AG09309 (cell line): Measurements from ENCODE around the gene SCN11A.
A peak's percentile ranks its signal among the peaks of the same experiment; 100 is the strongest.

Source experiments
- DNase-seq: peaks from one replicate; pipeline ENCODE4 v3.0.0-alpha.2; 2010; ENCODE audit warnings: low read depth
- H3K4me3 ChIP-seq: 2 replicates; pipeline ENCODE4 v1.5.1; 2011; ENCODE audit warnings: mild to moderate bottlenecking, low read depth, low read length, moderate library complexity; ENCODE audit not compliant: control insufficient read depth
- TF ChIP-seq, protein P1 (sequence below): IDR thresholded peaks from 2 replicates; pipeline ENCODE4 v1.5.1; 2011; ENCODE audit warnings: mild to moderate bottlenecking, low read depth, low read length, inconsistent platforms; ENCODE audit not compliant: insufficient read depth, control insufficient read depth; ENCODE audit errors: missing control alignments

SCN11A gene

DNA sequence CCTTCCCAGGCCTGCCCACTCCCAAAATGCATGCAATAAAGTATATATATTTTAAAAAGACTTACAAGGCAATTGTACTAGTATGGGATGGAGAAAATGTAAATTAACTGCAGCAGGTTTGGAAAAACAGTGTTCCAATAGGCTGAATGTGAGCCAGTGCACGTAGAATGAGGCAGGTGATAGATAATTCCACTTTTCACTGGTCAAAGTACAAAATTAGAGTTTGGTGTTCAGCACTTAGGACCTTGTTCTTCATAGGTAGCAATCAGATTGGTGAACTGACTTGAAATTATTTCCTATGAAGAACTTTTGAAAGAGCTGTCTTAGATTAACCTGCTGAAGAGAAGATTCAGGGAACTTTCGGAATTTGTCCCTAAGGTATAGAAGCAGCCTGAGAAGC is 2.0 kb upstream of the SCN11A start:
- TF ChIP-seq, protein P1, sequence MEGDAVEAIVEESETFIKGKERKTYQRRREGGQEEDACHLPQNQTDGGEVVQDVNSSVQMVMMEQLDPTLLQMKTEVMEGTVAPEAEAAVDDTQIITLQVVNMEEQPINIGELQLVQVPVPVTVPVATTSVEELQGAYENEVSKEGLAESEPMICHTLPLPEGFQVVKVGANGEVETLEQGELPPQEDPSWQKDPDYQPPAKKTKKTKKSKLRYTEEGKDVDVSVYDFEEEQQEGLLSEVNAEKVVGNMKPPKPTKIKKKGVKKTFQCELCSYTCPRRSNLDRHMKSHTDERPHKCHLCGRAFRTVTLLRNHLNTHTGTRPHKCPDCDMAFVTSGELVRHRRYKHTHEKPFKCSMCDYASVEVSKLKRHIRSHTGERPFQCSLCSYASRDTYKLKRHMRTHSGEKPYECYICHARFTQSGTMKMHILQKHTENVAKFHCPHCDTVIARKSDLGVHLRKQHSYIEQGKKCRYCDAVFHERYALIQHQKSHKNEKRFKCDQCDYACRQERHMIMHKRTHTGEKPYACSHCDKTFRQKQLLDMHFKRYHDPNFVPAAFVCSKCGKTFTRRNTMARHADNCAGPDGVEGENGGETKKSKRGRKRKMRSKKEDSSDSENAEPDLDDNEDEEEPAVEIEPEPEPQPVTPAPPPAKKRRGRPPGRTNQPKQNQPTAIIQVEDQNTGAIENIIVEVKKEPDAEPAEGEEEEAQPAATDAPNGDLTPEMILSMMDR, result no peak
- DNase-seq, result no peak
- no peak overlapping the region for H3K4me3 ChIP-seq

DNA sequence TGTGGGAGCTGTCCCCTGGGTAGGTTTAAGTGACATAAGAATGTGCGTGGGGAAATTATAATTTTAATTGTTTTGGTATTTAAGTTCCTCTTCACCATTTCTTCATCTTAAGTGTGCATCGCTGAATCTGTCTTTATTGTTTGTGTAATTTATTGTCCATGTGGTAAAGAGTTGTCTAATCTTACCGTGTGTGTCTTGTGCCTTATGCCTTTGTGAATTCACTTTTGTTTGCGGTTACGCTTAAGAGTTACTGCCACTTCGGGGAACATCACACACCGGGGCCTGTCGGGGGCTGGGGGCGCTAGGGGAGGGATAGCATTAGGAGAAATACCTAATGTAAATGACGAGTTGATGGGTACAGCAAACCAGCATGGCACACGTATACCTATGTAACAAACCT is 839 bp upstream of the SCN11A start:
- TF ChIP-seq, protein P1, result no peak

DNA sequence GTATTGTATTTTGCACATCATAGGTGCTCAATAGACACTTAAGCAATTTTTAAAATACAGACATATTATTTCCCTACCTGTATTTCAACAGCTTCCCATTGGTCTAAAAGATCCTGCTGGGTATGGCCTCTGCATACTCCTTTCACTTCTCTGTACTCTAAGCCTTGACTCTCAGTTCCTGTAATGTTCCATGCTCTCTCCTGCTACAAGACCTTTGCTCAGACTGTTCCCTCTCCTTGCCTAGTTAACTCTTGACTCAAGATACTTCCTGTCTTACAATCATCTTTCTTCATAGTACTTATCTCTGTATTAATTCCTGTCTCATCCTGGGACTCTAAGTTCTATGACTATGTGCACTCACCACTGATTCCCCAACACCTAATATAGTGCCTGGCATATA is 1.7 kb downstream of the SCN11A start:
- DNase-seq, result no peak
- H3K4me3 ChIP-seq, result no peak overlapping the region
- TF ChIP-seq, protein P1, result no peak

More for the DNA sequence above, 839 bp upstream of the SCN11A start:
- no peak for DNase-seq
- H3K4me3 ChIP-seq, result peak overlapping the region; percentile 97

DNA sequence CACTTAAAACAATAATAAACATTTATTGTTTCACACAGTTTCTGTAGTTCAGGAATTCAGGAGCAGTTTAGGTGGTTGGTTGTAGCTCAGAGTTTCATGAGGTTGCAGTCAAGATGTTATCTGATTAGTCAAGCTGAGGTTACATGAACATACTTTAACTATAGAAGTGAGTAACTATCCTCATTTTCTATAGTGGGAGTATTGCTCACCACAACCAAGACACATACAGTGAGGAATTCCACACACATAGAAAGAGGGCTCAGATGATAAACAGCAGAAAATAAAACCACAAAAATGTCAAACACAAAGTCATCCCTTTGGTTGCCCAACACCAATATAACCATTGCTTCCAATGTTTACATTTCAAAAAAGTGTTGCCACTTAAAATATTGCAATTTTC is 13.6 kb downstream of the SCN11A start:
- H3K4me3 ChIP-seq, result no peak overlapping the region
- TF ChIP-seq, protein P1, result no peak
- peak; percentile 8 for DNase-seq

DNA sequence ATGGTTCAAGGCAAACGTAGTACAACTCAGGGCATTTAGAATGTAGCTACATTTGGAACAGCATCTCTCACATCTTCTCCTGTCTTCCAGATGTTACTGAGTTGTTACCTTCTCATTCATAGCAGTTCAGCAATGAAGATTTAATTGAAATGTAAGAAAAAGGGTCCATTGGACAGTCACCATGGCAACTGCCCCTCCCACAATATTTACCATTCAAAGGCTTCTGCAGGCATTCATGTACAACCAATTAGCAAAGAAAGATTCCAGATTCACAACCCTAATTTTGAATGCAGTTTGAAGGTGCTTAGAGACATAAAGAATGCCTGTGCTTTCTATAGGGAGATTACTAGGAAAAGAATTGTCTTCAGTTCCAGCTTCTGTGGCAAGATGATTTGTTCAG is 22.2 kb downstream of the SCN11A start:
- TF ChIP-seq, protein P1, result no peak
- no peak overlapping the region for H3K4me3 ChIP-seq
- DNase-seq, result no peak

DNA sequence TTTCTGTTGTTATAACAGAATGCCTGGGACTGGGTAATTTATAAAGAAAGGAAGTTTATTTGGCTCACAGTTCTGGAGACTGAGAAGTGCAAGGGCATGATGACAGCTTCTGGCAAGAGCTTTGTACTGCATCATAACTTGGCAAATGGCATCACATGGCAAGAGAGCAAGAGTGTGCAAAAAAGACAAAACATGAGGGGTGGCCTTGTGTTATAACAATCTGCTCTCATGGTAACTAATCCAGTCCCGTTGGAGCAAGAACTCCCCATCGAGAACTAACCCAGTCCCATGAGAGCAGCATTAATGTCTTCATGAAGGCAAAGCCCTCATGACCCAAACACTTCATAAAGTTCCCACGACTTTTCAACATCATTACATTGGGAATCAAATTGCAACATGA is 23.2 kb downstream of the SCN11A start:
- TF ChIP-seq, protein P1, result no peak
- DNase-seq, result no peak
- no peak overlapping the region for H3K4me3 ChIP-seq
